Breast epithelium (tissue), 3 donors: Measurements from ENCODE around the gene SARM1.

Experiments used
- CTCF ChIP-seq, 3 donors: fragments of 450-650 bp; IDR thresholded peaks; one replicate each; pipeline ENCODE4 v1.5.1; 2016 to 2017; ENCODE audit warnings: antibody characterized with exemption in 3 of 3, mild to moderate bottlenecking in 3 of 3, moderate library complexity in 3 of 3
- POLR2A ChIP-seq: fragments of 450-650 bp; IDR thresholded peaks from one replicate; pipeline ENCODE4 v1.6.1; 2016; ENCODE audit warnings: antibody characterized with exemption, mild to moderate bottlenecking, moderate library complexity

GRCh38 chr17:28331891-28332420, 39.5 kb upstream of the SARM1 start:
- TF ChIP-seq CTCF (IDR thresholded peaks at IDR 0.05) (no peak), POLR2A (no peak)
